ENCODE data around the gene TRIM25.

DNA sequence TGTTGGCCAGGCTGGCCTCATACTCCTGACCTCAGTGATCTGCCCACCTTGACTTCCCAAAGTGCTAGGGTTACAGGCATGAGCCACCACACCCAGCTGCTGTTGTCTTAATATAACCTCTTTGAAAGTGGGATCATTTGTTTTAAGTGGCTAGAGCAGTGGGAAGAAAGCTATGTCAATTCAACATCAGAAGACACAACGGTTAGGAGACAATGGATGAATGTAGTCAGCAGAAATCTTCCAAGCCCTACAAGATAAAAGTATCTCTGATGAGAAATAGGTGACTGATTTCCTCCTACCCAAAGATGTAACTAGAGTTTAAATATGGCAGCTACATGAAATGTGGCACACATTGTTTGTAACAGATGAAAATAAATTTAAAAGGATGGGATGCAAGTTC, 20.0 kb upstream of the TRIM25 start:
- no peak for TF ChIP-seq EZH2 (IDR thresholded peaks at IDR 0.05; ENCODE audit: low read depth)
- TF ChIP-seq CTCF (conservative IDR thresholded peaks at IDR 0.05) = no peak
